Calu3 (cell line): ENCODE data around the gene CSF1. TPM values are rescaled to one million over a fixed set of nuclear protein-coding genes. Genes with fewer than 3 reads are reported as not detected.

Experiments used
- BruUV-seq: library from RNA; stranded (reverse); fragments of 400-500 nt; replicated peaks from 2 replicates; lab custom pipeline; 2021; lab: Mats Ljungman, UMichigan
- CTCF ChIA-PET: fragments of 300-600 bp; sonication (Branson Sonifier 250); formaldehyde crosslinking; loops from one replicate; lab custom pipeline; 2022; ENCODE audit warnings: antibody characterized with exemption; lab: Charles Lee
- DNase-seq: peaks from one replicate; pipeline ENCODE4 v3.0.0; 2022
- H3K27ac Mint-ChIP-seq: one replicate; pipeline ENCODE4 v1.8.0; 2022; ENCODE audit warnings: mixed read lengths; ENCODE audit not compliant: unreplicated experiment
- H3K27me3 Mint-ChIP-seq: one replicate; pipeline ENCODE4 v1.8.0; 2022; ENCODE audit warnings: mixed read lengths; ENCODE audit not compliant: unreplicated experiment
- H3K36me3 Mint-ChIP-seq: one replicate; pipeline ENCODE4 v1.8.0; 2022; ENCODE audit warnings: mild to moderate bottlenecking, moderate library complexity, mixed read lengths; ENCODE audit not compliant: insufficient read depth, unreplicated experiment
- H3K4me1 Mint-ChIP-seq: one replicate; pipeline ENCODE4 v1.8.0; 2022; ENCODE audit warnings: mild to moderate bottlenecking, low read depth, mixed read lengths; ENCODE audit not compliant: unreplicated experiment
- H3K4me3 Mint-ChIP-seq: one replicate; pipeline ENCODE4 v1.8.0; 2022; ENCODE audit warnings: mild to moderate bottlenecking, low read depth, moderate library complexity, mixed read lengths; ENCODE audit not compliant: unreplicated experiment
- H3K9me3 Mint-ChIP-seq: one replicate; pipeline ENCODE4 v1.8.0; 2022; ENCODE audit warnings: low read depth, mixed read lengths; ENCODE audit not compliant: unreplicated experiment
- intact Hi-C: fragments of 100-400 bp; cut with micrococcal nuclease; formaldehyde crosslinking; loops from one replicate; pipeline ENCODE4 v1.10.0; 2022; ENCODE audit not compliant: unreplicated experiment
- total RNA-seq: library from RNA; stranded (reverse); gene quantifications from 2 replicates; pipeline ENCODE4 v1.2.3, GENCODE V29; 2022
- TF ChIP-seq, protein P1 (sequence below): fragments of 200-600 bp; IDR thresholded peaks from one replicate; pipeline ENCODE4 v1.8.0; 2022; ENCODE audit warnings: antibody characterized with exemption; ENCODE audit not compliant: unreplicated experiment

The CSF1 gene
- total RNA-seq, 1 experiment from 2014 or later, result 10.8 TPM

DNA sequence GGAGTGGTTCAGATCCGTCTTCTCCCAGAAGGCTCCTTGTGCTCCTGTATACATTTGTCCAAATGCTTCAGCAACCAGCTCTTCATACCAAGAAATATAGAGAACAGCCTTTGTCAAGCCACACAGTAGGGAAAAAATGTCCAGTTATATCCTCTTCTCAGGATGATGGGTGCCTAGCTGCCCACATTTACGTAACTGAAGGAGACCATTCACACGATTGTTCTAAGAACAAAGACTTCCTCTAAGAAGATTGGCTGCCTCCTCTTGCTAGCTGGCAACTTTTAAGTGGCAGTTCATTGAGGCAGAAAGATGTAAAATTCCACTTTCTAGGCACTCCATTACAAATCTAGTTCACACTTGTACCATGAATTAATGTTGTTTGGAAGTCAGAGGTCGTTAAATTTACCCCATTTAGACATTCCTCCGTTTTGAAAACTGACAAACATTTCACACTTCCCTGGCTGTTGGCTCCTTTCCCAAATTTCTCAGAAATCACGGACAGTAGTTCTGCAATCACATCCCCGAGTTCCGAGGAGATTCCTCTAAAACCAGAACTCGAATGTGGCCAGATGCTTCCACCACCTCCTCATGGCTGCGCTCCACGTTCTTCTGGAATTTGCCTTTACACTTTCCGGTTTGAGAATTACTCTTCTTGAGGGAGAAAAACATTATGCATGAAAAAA is 45.6 kb upstream of the CSF1 start:
- no peak for DNase-seq
- H3K4me1 Mint-ChIP-seq, result no peaks in the 10 kb centered on the region
- peaks cover 7% of the 10 kb centered on the region for H3K27me3 Mint-ChIP-seq
- CTCF ChIA-PET, result no interaction called here
- no TSS peak for BruUV-seq
- intact Hi-C loops, result no loop called here
- no peaks in the 10 kb centered on the region for H3K36me3 Mint-ChIP-seq
- TF ChIP-seq, protein P1, sequence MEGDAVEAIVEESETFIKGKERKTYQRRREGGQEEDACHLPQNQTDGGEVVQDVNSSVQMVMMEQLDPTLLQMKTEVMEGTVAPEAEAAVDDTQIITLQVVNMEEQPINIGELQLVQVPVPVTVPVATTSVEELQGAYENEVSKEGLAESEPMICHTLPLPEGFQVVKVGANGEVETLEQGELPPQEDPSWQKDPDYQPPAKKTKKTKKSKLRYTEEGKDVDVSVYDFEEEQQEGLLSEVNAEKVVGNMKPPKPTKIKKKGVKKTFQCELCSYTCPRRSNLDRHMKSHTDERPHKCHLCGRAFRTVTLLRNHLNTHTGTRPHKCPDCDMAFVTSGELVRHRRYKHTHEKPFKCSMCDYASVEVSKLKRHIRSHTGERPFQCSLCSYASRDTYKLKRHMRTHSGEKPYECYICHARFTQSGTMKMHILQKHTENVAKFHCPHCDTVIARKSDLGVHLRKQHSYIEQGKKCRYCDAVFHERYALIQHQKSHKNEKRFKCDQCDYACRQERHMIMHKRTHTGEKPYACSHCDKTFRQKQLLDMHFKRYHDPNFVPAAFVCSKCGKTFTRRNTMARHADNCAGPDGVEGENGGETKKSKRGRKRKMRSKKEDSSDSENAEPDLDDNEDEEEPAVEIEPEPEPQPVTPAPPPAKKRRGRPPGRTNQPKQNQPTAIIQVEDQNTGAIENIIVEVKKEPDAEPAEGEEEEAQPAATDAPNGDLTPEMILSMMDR, result no peak
- no peak overlapping the region for H3K27ac Mint-ChIP-seq
- H3K9me3 Mint-ChIP-seq, result peaks cover 3% of the 10 kb centered on the region
- no peak overlapping the region for H3K4me3 Mint-ChIP-seq

DNA sequence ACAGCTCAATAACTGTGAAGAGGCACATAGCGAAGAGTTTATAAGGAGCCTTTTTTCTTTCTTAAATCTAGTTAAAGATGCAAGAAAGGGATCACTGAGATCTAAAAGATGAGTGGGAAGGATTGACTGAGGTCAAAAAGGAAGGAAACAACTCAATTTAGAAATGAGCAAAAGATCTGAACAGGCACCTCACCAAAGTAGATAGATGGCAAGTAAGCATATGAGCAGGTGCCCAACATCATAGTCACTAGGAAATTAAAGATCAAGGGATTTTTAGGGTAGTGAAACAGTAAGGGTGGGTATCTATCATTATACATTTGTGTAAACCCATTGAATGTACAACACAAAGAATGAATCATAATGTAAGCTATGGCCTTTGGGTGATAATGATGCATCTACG is 44.6 kb upstream of the CSF1 start:
- H3K4me3 Mint-ChIP-seq, result no peak overlapping the region
- no TSS peak for BruUV-seq
- no peaks in the 10 kb centered on the region for H3K36me3 Mint-ChIP-seq
- no peaks in the 10 kb centered on the region for H3K27me3 Mint-ChIP-seq
- H3K27ac Mint-ChIP-seq, result no peak overlapping the region
- TF ChIP-seq, protein P1, result no peak
- CTCF ChIA-PET, result no interaction called here
- H3K4me1 Mint-ChIP-seq, result no peaks in the 10 kb centered on the region
- intact Hi-C loops, result no loop called here
- no peak for DNase-seq
- no peaks in the 10 kb centered on the region for H3K9me3 Mint-ChIP-seq

DNA sequence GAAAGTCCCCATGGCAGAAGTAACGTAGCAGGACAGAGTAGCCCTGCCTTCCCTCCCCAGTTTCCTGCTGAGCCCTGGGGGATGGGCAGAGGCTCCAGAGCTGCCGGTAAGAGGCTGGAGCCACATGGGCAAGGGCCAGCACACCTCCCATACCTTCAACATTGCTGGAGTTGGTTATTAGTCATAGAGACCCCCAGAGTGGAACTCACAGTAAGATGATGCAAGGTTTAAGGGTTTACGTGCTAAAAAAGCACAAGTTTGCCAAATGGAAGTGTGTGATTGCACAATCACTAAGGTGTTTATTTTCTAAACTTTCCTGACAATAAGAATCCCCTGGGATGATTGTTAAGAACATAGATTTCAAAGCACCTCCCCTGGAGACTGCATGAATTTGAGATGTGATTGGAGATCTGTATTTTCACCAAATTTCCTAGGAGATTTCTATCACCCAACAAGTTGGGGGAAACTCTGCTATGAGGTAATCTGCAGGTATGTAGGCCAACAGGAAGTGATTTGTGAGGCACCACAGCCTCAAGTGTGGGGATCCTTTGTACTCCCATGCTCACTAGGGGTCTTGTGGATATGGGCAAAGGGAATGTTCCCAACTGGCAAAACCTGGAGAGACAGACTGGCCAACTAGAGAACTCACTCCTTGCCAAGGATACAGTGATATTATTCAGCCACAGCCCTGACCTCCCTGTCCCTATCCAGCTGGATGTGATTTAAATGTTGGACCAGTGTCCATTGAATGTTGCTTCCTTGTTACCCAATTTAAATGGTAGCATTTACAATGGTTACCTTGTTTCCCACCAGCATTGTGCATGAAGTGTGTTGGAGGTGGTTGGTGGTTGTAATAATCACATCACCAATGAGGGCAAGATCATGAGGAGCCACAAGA is 37.1 kb upstream of the CSF1 start:
- no TSS peak for BruUV-seq
- CTCF ChIA-PET, result no interaction called here
- no peak overlapping the region for H3K27ac Mint-ChIP-seq

GRCh38 chr1:109874445-109874844 is 36.2 kb upstream of the CSF1 start:
- Mint-ChIP-seq H3K27ac (no peak overlapping the region), H3K9me3 (no peaks in the 10 kb centered on the region), H3K27me3 (no peaks in the 10 kb centered on the region), H3K4me1 (no peaks in the 10 kb centered on the region), H3K36me3 (no peaks in the 10 kb centered on the region), H3K4me3 (no peak overlapping the region)
- CTCF ChIA-PET, result no interaction called here
- DNase-seq, result no peak
- no TSS peak for BruUV-seq
- intact Hi-C loops, result no loop called here
- TF ChIP-seq, protein P1, result no peak

More for the DNA sequence above, 37.1 kb upstream of the CSF1 start:
- intact Hi-C loops, result no loop called here
- TF ChIP-seq, protein P1, result no peak
- Mint-ChIP-seq H3K4me3 (no peak overlapping the region), H3K4me1 (no peaks in the 10 kb centered on the region), H3K9me3 (no peaks in the 10 kb centered on the region), H3K36me3 (no peaks in the 10 kb centered on the region), H3K27me3 (no peaks in the 10 kb centered on the region)
- DNase-seq, result no peak
